GM12872 (cell line): ENCODE measurements around the gene ST6GAL2.

Source experiments
- CTCF ChIP-seq: IDR thresholded peaks from 3 replicates; pipeline ENCODE4 v1.5.1; 2011; ENCODE audit warnings: low read depth, mild to moderate bottlenecking, low read length, moderate library complexity; ENCODE audit not compliant: insufficient read depth

ST6GAL2 gene

GRCh38 chr2:106859498-106859897 lies 26.5 kb downstream of the ST6GAL2 start:
- no peak for TF ChIP-seq CTCF

GRCh38 chr2:106858810-106859209 lies 27.2 kb downstream of the ST6GAL2 start:
- TF ChIP-seq CTCF, result no peak

GRCh38 chr2:106857882-106858478 lies 28.0 kb downstream of the ST6GAL2 start:
- no peak for TF ChIP-seq CTCF

GRCh38 chr2:106853631-106854030 lies 32.3 kb downstream of the ST6GAL2 start:
- no peak for TF ChIP-seq CTCF

- TF ChIP-seq CTCF, result no peak
These were observed 34.0 kb downstream of the ST6GAL2 start for GRCh38 chr2:106851881-106852501.

GRCh38 chr2:106851087-106851874 lies 34.7 kb downstream of the ST6GAL2 start:
- no peak for TF ChIP-seq CTCF

GRCh38 chr2:106849253-106849652 lies 36.7 kb downstream of the ST6GAL2 start:
- no peak for TF ChIP-seq CTCF
